ENCODE data around the gene DTL. TPM values are rescaled to one million over a fixed set of nuclear protein-coding genes. Genes with fewer than 3 reads are reported as not detected.

The DTL gene
- total RNA-seq, 6 experiments from 2014 or later = 13.3 to 21.7 (median 18.2) TPM

DNA sequence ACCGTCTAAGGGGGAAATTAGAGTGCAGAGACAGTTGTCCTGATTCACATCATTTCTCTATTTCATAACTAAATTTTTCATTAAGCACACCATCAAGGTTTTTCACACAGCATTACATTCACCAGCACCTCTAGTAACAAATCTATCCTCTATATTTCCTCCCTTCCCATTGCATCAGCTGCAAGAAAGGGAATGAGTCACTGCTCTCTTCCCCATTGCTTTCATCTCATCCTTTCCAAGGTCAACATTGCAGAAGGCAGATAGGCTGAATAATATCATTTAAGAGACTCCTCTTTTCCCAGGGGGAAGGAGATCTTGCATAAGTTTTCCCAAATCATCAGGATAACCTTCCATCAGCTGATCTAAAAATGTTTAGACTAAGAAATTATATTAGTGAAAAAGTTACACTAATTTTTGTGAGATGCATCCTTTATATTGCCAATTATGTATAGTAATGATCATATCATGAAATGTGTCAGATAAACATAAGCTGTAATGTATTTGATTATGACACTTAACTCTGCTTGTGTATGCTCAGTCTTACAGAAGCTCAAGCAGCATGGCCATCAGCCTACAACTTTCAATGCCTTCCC, 4.5 kb upstream of the DTL start:
- H3K27me3 Mint-ChIP-seq (ENCODE audit: insufficient read depth) = no peaks in the 10 kb centered on the region; the same call in 1 of the 2 replicates
- no peaks in the 10 kb centered on the region for H3K9me3 Mint-ChIP-seq
- H3K27ac Mint-ChIP-seq = peak overlapping the region; percentile 88
- H3K36me3 Mint-ChIP-seq (ENCODE audit: low read depth) = no peaks in the 10 kb centered on the region
- TF ChIP-seq CTCF (IDR thresholded peaks at IDR 0.05) = no peak
- H3K4me3 Mint-ChIP-seq = peak overlapping the region; percentile 52
- H3K4me1 Mint-ChIP-seq (ENCODE audit: low read depth) = peaks cover 65% of the 10 kb centered on the region
- peak; percentile 83 for DNase-seq

DNA sequence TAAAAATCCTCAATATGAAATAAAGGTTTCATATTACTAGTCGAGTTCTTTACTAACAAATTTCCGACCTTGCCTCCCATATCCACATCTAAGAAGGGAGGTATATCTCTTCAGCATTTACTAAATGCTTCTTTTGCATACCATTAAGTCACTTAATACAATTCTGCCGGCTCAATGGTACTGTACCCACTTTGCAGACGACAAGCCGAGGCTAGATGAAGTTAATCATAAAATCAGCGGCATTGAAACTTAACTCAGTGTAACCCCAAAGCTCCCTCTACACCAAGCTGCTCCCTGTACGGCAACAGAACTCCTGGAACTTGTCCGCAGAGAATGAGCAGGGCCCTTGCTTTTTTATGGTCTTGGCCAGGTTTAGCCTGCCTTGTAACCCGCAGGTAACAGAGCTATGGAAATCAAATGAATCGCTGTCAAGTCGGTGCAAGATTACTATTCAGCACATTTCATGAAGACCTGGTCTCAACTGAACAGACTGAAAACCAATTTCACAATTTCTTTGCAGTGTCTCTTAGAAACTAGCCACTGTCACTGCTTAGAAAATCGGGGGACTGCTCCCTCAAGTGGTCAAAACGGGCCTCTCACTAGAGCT, 929 bp upstream of the DTL start:
- Mint-ChIP-seq H3K27ac (peak overlapping the region; percentile 93), H3K4me1 (ENCODE audit: low read depth) (peaks cover 82% of the 10 kb centered on the region), H3K27me3 (ENCODE audit: insufficient read depth) (no peaks in the 10 kb centered on the region; the same call in 1 of the 2 replicates), H3K4me3 (peak overlapping the region; percentile 98), H3K36me3 (ENCODE audit: low read depth) (no peaks in the 10 kb centered on the region), H3K9me3 (no peaks in the 10 kb centered on the region)
- no peak for TF ChIP-seq CTCF (IDR thresholded peaks at IDR 0.05)
- no peak for DNase-seq

- H3K9me3 Mint-ChIP-seq = no peaks in the 10 kb centered on the region
- no peak for TF ChIP-seq CTCF (IDR thresholded peaks at IDR 0.05)
- no peaks in the 10 kb centered on the region; the same call in 1 of the 2 replicates for H3K27me3 Mint-ChIP-seq (ENCODE audit: insufficient read depth)
- H3K4me1 Mint-ChIP-seq (ENCODE audit: low read depth) = peaks cover 79% of the 10 kb centered on the region
- H3K36me3 Mint-ChIP-seq (ENCODE audit: low read depth) = no peaks in the 10 kb centered on the region
- peak overlapping the region; percentile 93 for H3K27ac Mint-ChIP-seq
- DNase-seq = no peak
- peak overlapping the region; percentile 98 for H3K4me3 Mint-ChIP-seq
Measured at GRCh38 chr1:212035835-212036605, 472 bp downstream of the DTL start.

- H3K36me3 Mint-ChIP-seq (ENCODE audit: low read depth) = no peaks in the 10 kb centered on the region
- H3K4me3 Mint-ChIP-seq = peak overlapping the region; percentile 98; the same call in 1 of the 2 replicates
- no peak for DNase-seq
- H3K27me3 Mint-ChIP-seq (ENCODE audit: insufficient read depth) = no peaks in the 10 kb centered on the region; the same call in 1 of the 2 replicates
- peaks cover 76% of the 10 kb centered on the region for H3K4me1 Mint-ChIP-seq (ENCODE audit: low read depth)
- peak overlapping the region; percentile 72 for H3K27ac Mint-ChIP-seq
- TF ChIP-seq CTCF (IDR thresholded peaks at IDR 0.05) = no peak
- H3K9me3 Mint-ChIP-seq = no peaks in the 10 kb centered on the region
Measured at GRCh38 chr1:212037900-212038299, 2.4 kb downstream of the DTL start.

DNA sequence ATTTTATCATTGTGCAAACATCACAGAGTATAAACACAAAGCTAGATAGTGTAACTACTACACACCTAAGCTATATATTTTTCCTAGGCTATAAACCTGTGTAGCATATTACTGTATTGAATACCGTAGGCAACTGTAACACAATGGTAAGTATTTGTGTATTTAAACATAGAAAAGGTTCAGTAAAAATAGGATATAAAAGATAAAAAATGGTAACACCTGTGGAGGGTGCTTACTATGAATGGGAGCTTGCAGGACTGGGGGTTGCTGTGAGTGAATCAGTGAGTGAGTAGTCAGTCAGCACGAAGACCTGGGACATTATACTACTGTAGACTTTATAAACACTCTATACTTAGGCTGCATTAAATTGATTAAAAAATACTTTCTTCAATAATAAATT, 4.1 kb downstream of the DTL start:
- Mint-ChIP-seq H3K27me3 (ENCODE audit: insufficient read depth) (no peaks in the 10 kb centered on the region; the same call in 1 of the 2 replicates), H3K27ac (no peak overlapping the region; the same call in 1 of the 2 replicates), H3K4me1 (ENCODE audit: low read depth) (peaks cover 62% of the 10 kb centered on the region), H3K9me3 (no peaks in the 10 kb centered on the region), H3K36me3 (ENCODE audit: low read depth) (0 out of 2 replicates have a peak, but pooled peaks cover under 1% of the 10 kb centered on the region), H3K4me3 (no peak overlapping the region)
- DNase-seq = no peak
- no peak for TF ChIP-seq CTCF (IDR thresholded peaks at IDR 0.05)

Measured in HFFc6 (cell line).